ENCODE data around the gene HES7. TPM values are rescaled to one million over a fixed set of nuclear protein-coding genes. Genes with fewer than 3 reads are reported as not detected.

The HES7 gene
- total RNA-seq, 1 experiment from 2014 or later: 3.1 TPM

DNA sequence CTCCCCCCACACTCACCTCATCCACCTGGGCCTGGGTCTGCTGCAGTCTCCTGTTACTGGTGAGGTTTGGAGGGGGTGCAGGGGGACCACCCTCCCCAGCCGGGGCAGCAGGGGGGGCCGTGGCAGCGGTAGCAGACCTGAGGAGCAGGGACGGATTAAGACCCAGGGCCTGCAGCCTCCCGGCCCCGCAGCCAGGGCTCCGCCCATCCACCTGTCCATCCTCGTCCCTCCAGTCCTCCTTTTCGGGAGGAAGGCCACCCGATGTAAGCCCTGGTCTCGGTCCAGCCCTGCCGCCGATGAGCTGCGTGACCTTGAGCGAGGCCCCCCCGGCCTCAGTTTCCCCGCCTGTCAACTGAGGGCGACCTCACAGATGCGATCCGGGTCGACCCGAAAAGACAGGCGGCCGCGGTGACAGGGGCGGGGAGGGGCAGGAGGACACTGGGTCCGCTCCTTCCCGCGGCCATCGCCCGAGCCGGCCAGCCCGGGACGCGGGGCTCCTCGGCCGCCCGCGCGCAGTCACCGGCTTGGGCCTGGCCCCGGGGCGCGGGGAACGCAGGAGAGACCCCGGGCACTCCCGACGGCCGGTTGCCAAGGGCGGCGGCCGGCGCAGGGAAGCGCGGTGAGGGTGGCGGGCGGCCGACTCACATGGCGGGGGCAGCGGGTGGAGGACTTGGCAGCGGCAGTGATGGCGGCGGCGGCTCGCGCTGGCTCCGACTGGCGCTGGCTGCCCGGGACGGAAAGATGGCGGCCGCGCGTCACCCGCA is 38.5 kb upstream of the HES7 start, which contains the start of gene VAMP2:
VAMP2 (minus strand) TSS at position 716 of the 764 bp plus-strand sequence; CDS start at position 647, 69 bp downstream.
- Mint-ChIP-seq H3K36me3 (peaks cover 8% of the 10 kb centered on the region), H3K27me3 (ENCODE audit: low read depth) (no peaks in the 10 kb centered on the region), H3K4me1 (peaks cover 47% of the 10 kb centered on the region), H3K9me3 (no peaks in the 10 kb centered on the region), H3K4me3 (peak within 1 kb of the TSS; percentile 89), H3K27ac (peak within 1 kb of the TSS; percentile 100)
- CTCF ChIA-PET: no interaction called here
- DNase-seq (ENCODE audit: low spot score) (peak; percentile 79), ATAC-seq (peak; percentile 4)
- POLR2A ChIA-PET: no interaction called here
- TF ChIP-seq TEAD4 (CRISPR knock-in tag; IDR thresholded peaks at IDR 0.05): no peak
- TF ChIP-seq, protein P1, sequence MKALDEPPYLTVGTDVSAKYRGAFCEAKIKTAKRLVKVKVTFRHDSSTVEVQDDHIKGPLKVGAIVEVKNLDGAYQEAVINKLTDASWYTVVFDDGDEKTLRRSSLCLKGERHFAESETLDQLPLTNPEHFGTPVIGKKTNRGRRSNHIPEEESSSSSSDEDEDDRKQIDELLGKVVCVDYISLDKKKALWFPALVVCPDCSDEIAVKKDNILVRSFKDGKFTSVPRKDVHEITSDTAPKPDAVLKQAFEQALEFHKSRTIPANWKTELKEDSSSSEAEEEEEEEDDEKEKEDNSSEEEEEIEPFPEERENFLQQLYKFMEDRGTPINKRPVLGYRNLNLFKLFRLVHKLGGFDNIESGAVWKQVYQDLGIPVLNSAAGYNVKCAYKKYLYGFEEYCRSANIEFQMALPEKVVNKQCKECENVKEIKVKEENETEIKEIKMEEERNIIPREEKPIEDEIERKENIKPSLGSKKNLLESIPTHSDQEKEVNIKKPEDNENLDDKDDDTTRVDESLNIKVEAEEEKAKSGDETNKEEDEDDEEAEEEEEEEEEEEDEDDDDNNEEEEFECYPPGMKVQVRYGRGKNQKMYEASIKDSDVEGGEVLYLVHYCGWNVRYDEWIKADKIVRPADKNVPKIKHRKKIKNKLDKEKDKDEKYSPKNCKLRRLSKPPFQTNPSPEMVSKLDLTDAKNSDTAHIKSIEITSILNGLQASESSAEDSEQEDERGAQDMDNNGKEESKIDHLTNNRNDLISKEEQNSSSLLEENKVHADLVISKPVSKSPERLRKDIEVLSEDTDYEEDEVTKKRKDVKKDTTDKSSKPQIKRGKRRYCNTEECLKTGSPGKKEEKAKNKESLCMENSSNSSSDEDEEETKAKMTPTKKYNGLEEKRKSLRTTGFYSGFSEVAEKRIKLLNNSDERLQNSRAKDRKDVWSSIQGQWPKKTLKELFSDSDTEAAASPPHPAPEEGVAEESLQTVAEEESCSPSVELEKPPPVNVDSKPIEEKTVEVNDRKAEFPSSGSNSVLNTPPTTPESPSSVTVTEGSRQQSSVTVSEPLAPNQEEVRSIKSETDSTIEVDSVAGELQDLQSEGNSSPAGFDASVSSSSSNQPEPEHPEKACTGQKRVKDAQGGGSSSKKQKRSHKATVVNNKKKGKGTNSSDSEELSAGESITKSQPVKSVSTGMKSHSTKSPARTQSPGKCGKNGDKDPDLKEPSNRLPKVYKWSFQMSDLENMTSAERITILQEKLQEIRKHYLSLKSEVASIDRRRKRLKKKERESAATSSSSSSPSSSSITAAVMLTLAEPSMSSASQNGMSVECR (CRISPR knock-in tag; IDR thresholded peaks at IDR 0.05; ENCODE audit: borderline replicate concordance): peak; percentile 59; the same call in 1 of the 2 replicates
- 0 out of 2 replicates have a peak, but pooled peaks have one; percentile 22 for TF ChIP-seq ATF1 (CRISPR knock-in tag; IDR thresholded peaks at IDR 0.05)
- TF ChIP-seq GTF2I (CRISPR knock-in tag; conservative IDR thresholded peaks at IDR 0.05): no peak
- TF ChIP-seq TP53 (CRISPR knock-in tag; IDR thresholded peaks at IDR 0.05): peak; percentile 83; the same call in 1 of the 2 replicates
- TF ChIP-seq ZNF416 (CRISPR knock-in tag; IDR thresholded peaks at IDR 0.05): no peak
- TF ChIP-seq, protein P2, sequence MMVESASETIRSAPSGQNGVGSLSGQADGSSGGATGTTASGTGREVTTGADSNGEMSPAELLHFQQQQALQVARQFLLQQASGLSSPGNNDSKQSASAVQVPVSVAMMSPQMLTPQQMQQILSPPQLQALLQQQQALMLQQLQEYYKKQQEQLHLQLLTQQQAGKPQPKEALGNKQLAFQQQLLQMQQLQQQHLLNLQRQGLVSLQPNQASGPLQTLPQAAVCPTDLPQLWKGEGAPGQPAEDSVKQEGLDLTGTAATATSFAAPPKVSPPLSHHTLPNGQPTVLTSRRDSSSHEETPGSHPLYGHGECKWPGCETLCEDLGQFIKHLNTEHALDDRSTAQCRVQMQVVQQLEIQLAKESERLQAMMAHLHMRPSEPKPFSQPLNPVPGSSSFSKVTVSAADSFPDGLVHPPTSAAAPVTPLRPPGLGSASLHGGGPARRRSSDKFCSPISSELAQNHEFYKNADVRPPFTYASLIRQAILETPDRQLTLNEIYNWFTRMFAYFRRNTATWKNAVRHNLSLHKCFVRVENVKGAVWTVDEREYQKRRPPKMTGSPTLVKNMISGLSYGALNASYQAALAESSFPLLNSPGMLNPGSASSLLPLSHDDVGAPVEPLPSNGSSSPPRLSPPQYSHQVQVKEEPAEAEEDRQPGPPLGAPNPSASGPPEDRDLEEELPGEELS (CRISPR knock-in tag; IDR thresholded peaks at IDR 0.05): peak; percentile 32; the same call in 1 of the 2 replicates
- TF ChIP-seq ZNF263 (CRISPR knock-in tag; IDR thresholded peaks at IDR 0.05; ENCODE audit: low read depth): peak; percentile 61; the same call in 1 of the 2 replicates
- peak; percentile 47; the same call in 1 of the 2 replicates for TF ChIP-seq SP1 (CRISPR knock-in tag; conservative IDR thresholded peaks at IDR 0.05)
- TF ChIP-seq, protein P3, sequence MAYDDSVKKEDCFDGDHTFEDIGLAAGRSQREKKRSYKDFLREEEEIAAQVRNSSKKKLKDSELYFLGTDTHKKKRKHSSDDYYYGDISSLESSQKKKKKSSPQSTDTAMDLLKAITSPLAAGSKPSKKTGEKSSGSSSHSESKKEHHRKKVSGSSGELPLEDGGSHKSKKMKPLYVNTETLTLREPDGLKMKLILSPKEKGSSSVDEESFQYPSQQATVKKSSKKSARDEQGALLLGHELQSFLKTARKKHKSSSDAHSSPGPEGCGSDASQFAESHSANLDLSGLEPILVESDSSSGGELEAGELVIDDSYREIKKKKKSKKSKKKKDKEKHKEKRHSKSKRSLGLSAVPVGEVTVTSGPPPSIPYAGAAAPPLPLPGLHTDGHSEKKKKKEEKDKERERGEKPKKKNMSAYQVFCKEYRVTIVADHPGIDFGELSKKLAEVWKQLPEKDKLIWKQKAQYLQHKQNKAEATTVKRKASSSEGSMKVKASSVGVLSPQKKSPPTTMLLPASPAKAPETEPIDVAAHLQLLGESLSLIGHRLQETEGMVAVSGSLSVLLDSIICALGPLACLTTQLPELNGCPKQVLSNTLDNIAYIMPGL (CRISPR knock-in tag; IDR thresholded peaks at IDR 0.05): peak; percentile 76
- 0 out of 2 replicates have a peak, but pooled peaks have one; percentile 52 for TF ChIP-seq ZNF219 (CRISPR knock-in tag; IDR thresholded peaks at IDR 0.05; ENCODE audit: borderline replicate concordance)
- TF ChIP-seq, protein P4, sequence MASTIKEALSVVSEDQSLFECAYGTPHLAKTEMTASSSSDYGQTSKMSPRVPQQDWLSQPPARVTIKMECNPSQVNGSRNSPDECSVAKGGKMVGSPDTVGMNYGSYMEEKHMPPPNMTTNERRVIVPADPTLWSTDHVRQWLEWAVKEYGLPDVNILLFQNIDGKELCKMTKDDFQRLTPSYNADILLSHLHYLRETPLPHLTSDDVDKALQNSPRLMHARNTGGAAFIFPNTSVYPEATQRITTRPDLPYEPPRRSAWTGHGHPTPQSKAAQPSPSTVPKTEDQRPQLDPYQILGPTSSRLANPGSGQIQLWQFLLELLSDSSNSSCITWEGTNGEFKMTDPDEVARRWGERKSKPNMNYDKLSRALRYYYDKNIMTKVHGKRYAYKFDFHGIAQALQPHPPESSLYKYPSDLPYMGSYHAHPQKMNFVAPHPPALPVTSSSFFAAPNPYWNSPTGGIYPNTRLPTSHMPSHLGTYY (CRISPR knock-in tag; IDR thresholded peaks at IDR 0.05): no peak
- TF ChIP-seq RORB (CRISPR knock-in tag; IDR thresholded peaks at IDR 0.05): no peak
- peak; percentile 53; the same call in 1 of the 2 replicates for TF ChIP-seq TEAD1 (CRISPR knock-in tag; IDR thresholded peaks at IDR 0.05)
- TF ChIP-seq, protein P5, sequence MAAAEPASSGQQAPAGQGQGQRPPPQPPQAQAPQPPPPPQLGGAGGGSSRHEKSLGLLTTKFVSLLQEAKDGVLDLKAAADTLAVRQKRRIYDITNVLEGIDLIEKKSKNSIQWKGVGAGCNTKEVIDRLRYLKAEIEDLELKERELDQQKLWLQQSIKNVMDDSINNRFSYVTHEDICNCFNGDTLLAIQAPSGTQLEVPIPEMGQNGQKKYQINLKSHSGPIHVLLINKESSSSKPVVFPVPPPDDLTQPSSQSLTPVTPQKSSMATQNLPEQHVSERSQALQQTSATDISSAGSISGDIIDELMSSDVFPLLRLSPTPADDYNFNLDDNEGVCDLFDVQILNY (CRISPR knock-in tag; IDR thresholded peaks at IDR 0.05): peak; percentile 72; the same call in 1 of the 2 replicates
- peak; percentile 80; the same call in 1 of the 2 replicates for TF ChIP-seq TCF7 (CRISPR knock-in tag; IDR thresholded peaks at IDR 0.05; ENCODE audit: low read depth)
- 0 out of 2 replicates have a peak, but pooled peaks have one; percentile 12 for TF ChIP-seq GABPB1 (CRISPR knock-in tag; IDR thresholded peaks at IDR 0.05)
- 0 out of 2 replicates have a peak, but pooled peaks have one; percentile 21 for TF ChIP-seq ETV6 (CRISPR knock-in tag; IDR thresholded peaks at IDR 0.05)
- TF ChIP-seq, protein P6, sequence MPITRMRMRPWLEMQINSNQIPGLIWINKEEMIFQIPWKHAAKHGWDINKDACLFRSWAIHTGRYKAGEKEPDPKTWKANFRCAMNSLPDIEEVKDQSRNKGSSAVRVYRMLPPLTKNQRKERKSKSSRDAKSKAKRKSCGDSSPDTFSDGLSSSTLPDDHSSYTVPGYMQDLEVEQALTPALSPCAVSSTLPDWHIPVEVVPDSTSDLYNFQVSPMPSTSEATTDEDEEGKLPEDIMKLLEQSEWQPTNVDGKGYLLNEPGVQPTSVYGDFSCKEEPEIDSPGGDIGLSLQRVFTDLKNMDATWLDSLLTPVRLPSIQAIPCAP (CRISPR knock-in tag; IDR thresholded peaks at IDR 0.05): no peak; the same call in 1 of the 2 replicates
- no peak for TF ChIP-seq ZNF317 (CRISPR knock-in tag; IDR thresholded peaks at IDR 0.05; ENCODE audit: borderline replicate concordance, low read depth)
- no peak for TF ChIP-seq ZBTB21 (CRISPR knock-in tag; IDR thresholded peaks at IDR 0.05; ENCODE audit: borderline replicate concordance)
- 0 out of 2 replicates have a peak, but pooled peaks have one; percentile 76 for TF ChIP-seq CBFB (CRISPR knock-in tag; IDR thresholded peaks at IDR 0.05; ENCODE audit: low read depth)
- TF ChIP-seq FOXK1 (CRISPR knock-in tag; IDR thresholded peaks at IDR 0.05): 0 out of 2 replicates have a peak, but pooled peaks have one; percentile 56
